ENCODE results near the gene PDE3B. TPM values are rescaled to one million over a fixed set of nuclear protein-coding genes. Genes with fewer than 3 reads are reported as not detected.

The PDE3B gene
- total and polyA plus RNA-seq, 2 of the 8 experiments (the other 6 are each of a cell fraction or from before 2014, with no cell fraction given) = 2.7 to 10.9 TPM

GRCh38 chr11:14907411-14908213 lies 264.0 kb downstream of the PDE3B start:
- H2BK12ac ChIP-seq (ENCODE audit: low read depth, low read length) = no peak overlapping the region
- H2BK5ac ChIP-seq (ENCODE audit: low read depth, low read length) = no peak overlapping the region
- peak overlapping the region in 1 of 2 experiments; percentile 8; a peak in 1 of 4 replicates for H3K4me2 ChIP-seq (ENCODE audit: insufficient read depth in 1 of 2, low read depth in 2 of 2, low read length in 2 of 2)
- H3K23ac ChIP-seq (ENCODE audit: insufficient read length) = no peak overlapping the region
- H3K18ac ChIP-seq (ENCODE audit: extremely low read depth, low read length) = no peak overlapping the region
- no peak for FAIRE-seq
- no peak overlapping the region for H2AK5ac ChIP-seq (ENCODE audit: low read depth, low read length)
- H3K4me1 ChIP-seq (replicated peaks in 1 of 4; ENCODE audit: control insufficient read depth in 3 of 4, insufficient read depth in 4 of 4, low read length in 3 of 4) = peaks cover 0 to 11% (median under 1%) of the 10 kb centered on the region in 4 experiments; a peak in 4 of 7 replicates
- no peaks in the 10 kb centered on the region for H3K36me3 ChIP-seq (ENCODE audit: control insufficient read depth in 2 of 4, insufficient read depth in 4 of 4, low read length in 3 of 4)
- H2BK20ac ChIP-seq (ENCODE audit: low read length) = no peak overlapping the region
- no peaks in the 10 kb centered on the region for H3K79me1 ChIP-seq (ENCODE audit: low read depth, low read length)
- H3K27ac ChIP-seq (ENCODE audit: low read depth, low read length) = no peak overlapping the region
- no peak overlapping the region for H3K56ac ChIP-seq (replicated peaks; ENCODE audit: insufficient read length, low read depth, low read length)
- peak in 1 of 2 experiments; percentile 94 for DNase-seq (ENCODE audit: low read depth in 1 of 2, low spot score in 2 of 2)
- H3K4me3 ChIP-seq (ENCODE audit: extremely low read depth in 1 of 4, insufficient read depth in 2 of 4, low read depth in 3 of 4, low read length in 4 of 4) = no peak overlapping the region
- ChIA-PET CTCF (ENCODE audit: partially characterized antibody) (interaction anchor here (0.6 to 5.6 kb wide), 138 partner anchors 8 to 1441 kb away, joined by 3 to 138 read pairs (median 5); partner anchors contain the start of genes CALCB, CYP2R1, INSC and PSMA1), POLR2A (ENCODE audit: partially characterized antibody) (interaction anchor here (0.6 to 3.1 kb wide), 3 partner anchors 13 to 1828 kb away, joined by 3 to 10 read pairs (median 5); partner anchors contain the start of gene PDE3B)
- H4K8ac ChIP-seq (ENCODE audit: extremely low read depth, insufficient read depth, low read length) = peak overlapping the region; percentile 75; the same call in 1 of the 2 replicates
- no peaks in the 10 kb centered on the region for H3K23me2 ChIP-seq (ENCODE audit: low read depth, low read length)
- H3K14ac ChIP-seq (ENCODE audit: insufficient read length) = no peak overlapping the region
- H4K5ac ChIP-seq (ENCODE audit: insufficient read length, low read depth, low read length) = no peak overlapping the region
- H3K9ac ChIP-seq (replicated peaks in 1 of 4; ENCODE audit: extremely low read depth in 1 of 4, low read depth in 3 of 4, low read length in 3 of 4) = no peak overlapping the region
- no peak overlapping the region for H2BK15ac ChIP-seq (ENCODE audit: low read length)
- H3K4ac ChIP-seq (replicated peaks; ENCODE audit: insufficient read length, low read depth, low read length) = no peak overlapping the region
- no peaks in the 10 kb centered on the region for H4K20me1 ChIP-seq (replicated peaks in 1 of 2; ENCODE audit: control insufficient read depth in 1 of 2, insufficient read depth in 2 of 2, low read length in 2 of 2)
- peak overlapping the region; percentile 43; the same call in 1 of the 2 replicates for H2AFZ ChIP-seq (ENCODE audit: low read length)
- H4K91ac ChIP-seq (replicated peaks; ENCODE audit: insufficient read length, low read length) = peak overlapping the region; percentile 35
- no peaks in the 10 kb centered on the region for H3K9me3 ChIP-seq (ENCODE audit: insufficient read depth in 2 of 2, low read depth in 1 of 2, low read length in 1 of 2)
- H2BK120ac ChIP-seq (replicated peaks; ENCODE audit: low read depth, low read length) = no peak overlapping the region
- no peaks in the 10 kb centered on the region for H3K79me2 ChIP-seq (ENCODE audit: control insufficient read depth in 1 of 2, insufficient read depth in 2 of 2, low read length in 2 of 2)
- H3K27me3 ChIP-seq (replicated peaks in 1 of 4; ENCODE audit: control insufficient read depth in 3 of 4, extremely low read depth in 1 of 4, insufficient read depth in 3 of 4, low read length in 3 of 4) = peaks cover 0 to 7% (median 0%) of the 10 kb centered on the region in 4 experiments; a peak in 3 of 7 replicates
- 56% methylated on average over 13 of the region's 13 CpGs; no CpG with 5 or more reads in 1 of the 2 experiments for WGBS, 2 experiments (ENCODE audit: extremely low coverage in 1 of 2, insufficient coverage in 1 of 2, insufficient read length in 1 of 2, insufficient replicate concordance in 2 of 2, low coverage in 1 of 2, low lambda C conversion rate in 2 of 2, missing lambda C conversion rate in 1 of 2)
- no peak for TF ChIP-seq CBX5 (IDR thresholded peaks at IDR 0.05; ENCODE audit: low read depth, low read length)
- TF ChIP-seq CHD2 (IDR thresholded peaks at IDR 0.05; ENCODE audit: low read length) = no peak
- peak; percentile 80 for TF ChIP-seq CTBP2 (IDR thresholded peaks at IDR 0.05; ENCODE audit: borderline replicate concordance, insufficient read depth, insufficient read length, low read length)
- 0 out of 4 replicates have a peak, but pooled peaks of 1 of the 2 experiments have one; percentile 33 for TF ChIP-seq HDAC2 (IDR thresholded peaks at IDR 0.05; ENCODE audit: borderline replicate concordance in 1 of 2, low read depth in 2 of 2, low read length in 2 of 2)
- TF ChIP-seq BCL11A (IDR thresholded peaks at IDR 0.05; ENCODE audit: low read depth in 2 of 2, low read length in 2 of 2) = no peak
- TF ChIP-seq POLR2AphosphoS5 (IDR thresholded peaks at IDR 0.05; ENCODE audit: low read depth, low read length) = no peak
- 0 out of 2 replicates have a peak, but pooled peaks have one; percentile 7 for TF ChIP-seq TEAD4 (IDR thresholded peaks at IDR 0.05; ENCODE audit: low read depth, low read length)
- TF ChIP-seq HDAC6 (IDR thresholded peaks at IDR 0.05; ENCODE audit: low read depth, low read length) = no peak
- TF ChIP-seq BACH1 (IDR thresholded peaks at IDR 0.05; ENCODE audit: low read length) = no peak
- TF ChIP-seq SP4 (IDR thresholded peaks at IDR 0.05; ENCODE audit: low read length) = no peak

Measured in H1 (cell line).